ENCODE results near the gene INPP4B. TPM values are rescaled to one million over a fixed set of nuclear protein-coding genes. Genes with fewer than 3 reads are reported as not detected.

The INPP4B gene
- total and polyA plus RNA-seq, 2 of the 4 experiments (the other 2 are of a cell fraction) = 1.8 to 14.0 TPM

DNA sequence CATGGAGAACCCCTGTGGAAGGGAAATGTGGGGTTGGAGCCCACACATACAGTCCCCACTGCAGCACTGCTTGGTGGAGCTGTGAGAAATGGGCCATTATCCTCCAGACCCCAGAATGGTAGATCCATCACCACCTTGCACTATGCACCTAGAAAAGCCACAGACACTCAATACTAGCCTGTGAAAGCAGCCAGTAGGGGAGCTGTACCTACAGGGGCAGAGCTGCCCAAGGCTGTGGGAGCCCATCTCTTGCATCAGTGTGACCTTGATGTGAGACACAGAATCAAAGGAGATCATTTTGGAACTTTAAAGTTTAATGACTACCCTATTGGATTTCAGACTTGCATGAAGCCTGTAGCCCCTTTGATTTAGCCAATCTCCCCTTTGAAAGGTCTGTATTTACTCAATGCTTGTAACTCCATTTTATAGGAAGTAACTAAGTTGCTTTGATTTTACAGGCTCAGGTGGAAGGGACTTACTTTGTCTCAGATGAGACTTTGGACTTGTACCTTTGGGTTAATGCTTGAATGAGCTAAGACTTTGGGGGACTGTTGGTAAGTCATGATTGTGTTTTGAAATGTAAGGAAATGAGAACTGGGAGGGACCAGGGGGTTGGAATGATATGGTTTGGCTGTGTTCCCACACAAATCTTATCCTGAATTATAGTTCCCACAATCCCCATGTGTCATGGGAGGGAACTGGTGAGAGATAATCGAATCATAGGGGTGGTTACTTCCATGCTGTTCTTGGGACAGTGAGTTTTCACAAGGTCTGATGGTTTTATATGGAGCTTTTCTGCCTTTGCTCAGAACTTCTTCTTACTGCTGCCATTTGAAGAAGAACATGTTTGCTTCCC lies 352.6 kb downstream of the INPP4B start (continued):
- TF ChIP-seq, protein P1, sequence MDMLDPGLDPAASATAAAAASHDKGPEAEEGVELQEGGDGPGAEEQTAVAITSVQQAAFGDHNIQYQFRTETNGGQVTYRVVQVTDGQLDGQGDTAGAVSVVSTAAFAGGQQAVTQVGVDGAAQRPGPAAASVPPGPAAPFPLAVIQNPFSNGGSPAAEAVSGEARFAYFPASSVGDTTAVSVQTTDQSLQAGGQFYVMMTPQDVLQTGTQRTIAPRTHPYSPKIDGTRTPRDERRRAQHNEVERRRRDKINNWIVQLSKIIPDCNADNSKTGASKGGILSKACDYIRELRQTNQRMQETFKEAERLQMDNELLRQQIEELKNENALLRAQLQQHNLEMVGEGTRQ (IDR thresholded peaks at IDR 0.05; ENCODE audit: low read depth, low read length) = no peak

DNA sequence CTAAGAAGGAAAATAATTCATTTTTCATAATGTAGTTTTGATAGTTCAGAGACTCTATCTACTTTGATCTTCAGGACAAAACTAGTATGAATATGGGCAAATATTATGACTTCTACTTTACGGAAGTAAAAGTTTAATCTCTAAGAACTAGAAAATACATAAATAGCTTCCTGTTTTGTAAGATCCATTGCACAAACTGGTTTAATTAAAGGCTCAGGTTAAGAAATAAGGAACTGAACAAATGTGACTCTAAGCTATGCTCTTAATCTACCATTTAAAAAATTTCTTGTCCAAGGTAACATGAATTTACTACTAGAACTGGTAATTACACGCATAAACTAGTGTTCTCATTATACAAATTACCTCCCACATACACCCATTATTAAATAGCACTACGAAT lies 360.6 kb downstream of the INPP4B start:
- no peak overlapping the region for H2AFZ ChIP-seq (replicated peaks; ENCODE audit: low read length, poor library complexity)
- no CpG with 5 or more reads among the region's 3 CpGs for WGBS, 2 experiments (ENCODE audit: extremely low coverage in 2 of 2, insufficient read length in 1 of 2)
- no peaks in the 10 kb centered on the region for H4K20me1 ChIP-seq (ENCODE audit: insufficient read depth, low read length)
- POLR2A ChIA-PET (ENCODE audit: unreplicated experiment) = no interaction called here
- H4K91ac ChIP-seq (ENCODE audit: insufficient read depth, low read depth, low read length) = no peak overlapping the region
- no peak overlapping the region for H3K4me3 ChIP-seq (ENCODE audit: insufficient read depth, low read depth, low read length)
- no peak overlapping the region for H2BK15ac ChIP-seq (ENCODE audit: low read depth, low read length)
- no peaks in the 10 kb centered on the region for H3K9me1 ChIP-seq (ENCODE audit: insufficient read depth, low read length)
- in situ Hi-C loops (cut with MboI; ENCODE audit: low sequenced_read_pairs) = no loop called here
- no peak overlapping the region for H3K9ac ChIP-seq (ENCODE audit: low read depth, low read length)
- no peak overlapping the region for H3K23ac ChIP-seq (ENCODE audit: low read depth, low read length)
- no peak overlapping the region for H3K14ac ChIP-seq (replicated peaks; ENCODE audit: low read depth, low read length)
- ATAC-seq (ENCODE audit: low read depth) = no peak
- dilution Hi-C loops (cut with HindIII; ENCODE audit: low sequenced_read_pairs, unreplicated experiment) = no loop called here
- H3K4me2 ChIP-seq (ENCODE audit: low read depth, low read length) = no peak overlapping the region
- no peaks in the 10 kb centered on the region for H3K79me1 ChIP-seq (ENCODE audit: low read depth in 1 of 2, low read length in 2 of 2)
- no peak overlapping the region for H2BK20ac ChIP-seq (ENCODE audit: low read depth, low read length)
- no TSS peak for BruUV-seq (replicated peaks)
- H3K36me3 ChIP-seq (ENCODE audit: control insufficient read depth, insufficient read depth, low read length) = no peaks in the 10 kb centered on the region
- H3K4ac ChIP-seq (ENCODE audit: low read depth, low read length) = no peak overlapping the region
- H3K9me3 ChIP-seq (ENCODE audit: control insufficient read depth, insufficient read depth, low read length) = no peaks in the 10 kb centered on the region
- no peak overlapping the region for H4K8ac ChIP-seq (ENCODE audit: low read depth in 2 of 2, low read length in 2 of 2)
- no peaks in the 10 kb centered on the region for H3K27me3 ChIP-seq (ENCODE audit: control insufficient read depth, insufficient read depth, low read length)
- intact Hi-C loops (cut with micrococcal nuclease) = no loop called here
- H3K18ac ChIP-seq (ENCODE audit: low read depth, low read length) = no peak overlapping the region
- CTCF ChIA-PET = interaction anchor here (0.7 kb wide), 1 partner anchor 818 kb away, joined by 3 read pairs; no protein-coding TSS in a partner anchor
- H3K4me1 ChIP-seq (ENCODE audit: control insufficient read depth, insufficient read depth, low read length) = no peaks in the 10 kb centered on the region
- H2BK5ac ChIP-seq (ENCODE audit: low read depth, low read length, poor library complexity, severe bottlenecking) = no peak overlapping the region
- H2AK5ac ChIP-seq (ENCODE audit: low read depth, low read length) = no peak overlapping the region
- no peak overlapping the region for H2BK120ac ChIP-seq (ENCODE audit: low read depth, low read length)
- no peak overlapping the region for H2AK9ac ChIP-seq (replicated peaks; ENCODE audit: low read depth, low read length, poor library complexity)
- no peak overlapping the region for H3K56ac ChIP-seq (ENCODE audit: extremely low read depth, insufficient read depth, low read length)
- H3K27ac ChIP-seq (ENCODE audit: insufficient read depth, low read length) = no peak overlapping the region
- DNase-seq = no peak
- no peak overlapping the region for H4K5ac ChIP-seq (ENCODE audit: low read depth, low read length)
- no peak for TF ChIP-seq BHLHE40 (IDR thresholded peaks at IDR 0.05; ENCODE audit: low read depth, low read length)
- no peak for TF ChIP-seq RFX5 (IDR thresholded peaks at IDR 0.05; ENCODE audit: low read depth, low read length)
- TF ChIP-seq, protein P1 (IDR thresholded peaks at IDR 0.05; ENCODE audit: low read depth, low read length) = no peak
- TF ChIP-seq, protein P2, sequence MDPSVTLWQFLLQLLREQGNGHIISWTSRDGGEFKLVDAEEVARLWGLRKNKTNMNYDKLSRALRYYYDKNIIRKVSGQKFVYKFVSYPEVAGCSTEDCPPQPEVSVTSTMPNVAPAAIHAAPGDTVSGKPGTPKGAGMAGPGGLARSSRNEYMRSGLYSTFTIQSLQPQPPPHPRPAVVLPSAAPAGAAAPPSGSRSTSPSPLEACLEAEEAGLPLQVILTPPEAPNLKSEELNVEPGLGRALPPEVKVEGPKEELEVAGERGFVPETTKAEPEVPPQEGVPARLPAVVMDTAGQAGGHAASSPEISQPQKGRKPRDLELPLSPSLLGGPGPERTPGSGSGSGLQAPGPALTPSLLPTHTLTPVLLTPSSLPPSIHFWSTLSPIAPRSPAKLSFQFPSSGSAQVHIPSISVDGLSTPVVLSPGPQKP (IDR thresholded peaks at IDR 0.05; ENCODE audit: borderline replicate concordance, low read depth, low read length) = no peak
- TF ChIP-seq MAFK (IDR thresholded peaks at IDR 0.05; ENCODE audit: low read depth, low read length) = no peak
- TF ChIP-seq RCOR1 (IDR thresholded peaks at IDR 0.05; ENCODE audit: insufficient replicate concordance, low read length) = no peak
- no peak for TF ChIP-seq SMC3 (IDR thresholded peaks at IDR 0.05; ENCODE audit: low read depth, low read length)
- no peak for TF ChIP-seq NFE2L2 (IDR thresholded peaks at IDR 0.05; ENCODE audit: low read depth, low read length)
- no peak for TF ChIP-seq MXI1 (IDR thresholded peaks at IDR 0.05; ENCODE audit: borderline replicate concordance, low read depth, low read length)
- TF ChIP-seq FOS (IDR thresholded peaks at IDR 0.05; ENCODE audit: low read depth, low read length) = no peak
- TF ChIP-seq POLR2A (IDR thresholded peaks at IDR 0.05; ENCODE audit: low read depth, low read length) = no peak
- no peak for TF ChIP-seq MAZ (IDR thresholded peaks at IDR 0.05; ENCODE audit: borderline replicate concordance, low read depth, low read length)
- TF ChIP-seq RAD21 (IDR thresholded peaks at IDR 0.05; ENCODE audit: low read length) = no peak
